SJCRH30 (cell line): Measurements from ENCODE around the gene HYPK. TPM values are rescaled to one million over a fixed set of nuclear protein-coding genes. Genes with fewer than 3 reads are reported as not detected.
A peak's percentile ranks its signal among the peaks of the same experiment; 100 is the strongest.
"Not testable (repeated sequence)": the region's sequence is repeated elsewhere in the genome, so short reads cannot be mapped to it uniquely, and the experiment has no call there.

Experiments used
- DNase-seq, 2 experiments: peaks; one replicate each; pipeline ENCODE4 v3.0.0-alpha.2; 2015 to 2020
- H3K27ac ChIP-seq: fragments of 250-450 bp; sonication (Bioruptor Pico); 2 replicates; pipeline ENCODE4 v1.5.1; 2020; ENCODE audit warnings: mild to moderate bottlenecking, moderate library complexity
- H3K27me3 ChIP-seq: fragments of 250-450 bp; sonication (Bioruptor Pico); 2 replicates; pipeline ENCODE4 v1.5.1; 2020; ENCODE audit warnings: mild to moderate bottlenecking, moderate library complexity
- H3K36me3 ChIP-seq: fragments of 250-450 bp; sonication (Bioruptor Pico); 2 replicates; pipeline ENCODE4 v1.5.1; 2020; ENCODE audit warnings: mild to moderate bottlenecking, moderate library complexity
- H3K4me1 ChIP-seq: fragments of 250-450 bp; sonication (Bioruptor Pico); 2 replicates; pipeline ENCODE4 v1.5.1; 2020; ENCODE audit warnings: mild to moderate bottlenecking, moderate library complexity
- H3K4me3 ChIP-seq: fragments of 250-450 bp; sonication (Bioruptor Pico); 2 replicates; pipeline ENCODE4 v1.5.1; 2020; ENCODE audit warnings: mild to moderate bottlenecking, moderate library complexity
- H3K9me3 ChIP-seq: fragments of 250-450 bp; sonication (Bioruptor Pico); replicated peaks from 2 replicates; pipeline ENCODE4 v1.5.1; 2020; ENCODE audit warnings: mild to moderate bottlenecking, moderate library complexity
- total RNA-seq: library from RNA; depleted of rRNA; stranded (reverse); fragments of >200 nt; shearing (Covaris generic); gene quantifications from 2 replicates; pipeline ENCODE4 v1.2.3, GENCODE V29; 2014

Gene HYPK
- total RNA-seq, 1 experiment from 2014 or later, result 10.5 TPM

- no peaks in the 10 kb centered on the region for H3K9me3 ChIP-seq
- no peaks in the 10 kb centered on the region for H3K27me3 ChIP-seq
- peaks cover 32% of the 10 kb centered on the region for H3K36me3 ChIP-seq
- peaks cover 8% of the 10 kb centered on the region; the same call in 1 of the 2 replicates for H3K4me1 ChIP-seq
- DNase-seq, result peak; percentile 99 to 100
- H3K27ac ChIP-seq, result peak within 1 kb of the TSS; percentile 80
- H3K4me3 ChIP-seq, result peak within 1 kb of the TSS; percentile 90
These were observed 8.2 kb upstream of the HYPK start, which contains the start of gene SERF2 for GRCh38 chr15:43791993-43792760. Gene SERF2, plus strand, starts transcription at chr15:43792320. Its CDS starts 57 bp downstream, at chr15:43792377.

GRCh38 chr15:43792761-43793476, 7.5 kb upstream of the HYPK start:
- Histone ChIP-seq H3K36me3 (peaks cover 32% of the 10 kb centered on the region), H3K4me1 (peaks cover 8% of the 10 kb centered on the region; the same call in 1 of the 2 replicates), H3K9me3 (no peaks in the 10 kb centered on the region), H3K27ac (peak overlapping the region; percentile 73), H3K27me3 (no peaks in the 10 kb centered on the region), H3K4me3 (peak overlapping the region; percentile 90)
- no peak for DNase-seq

- no peak for DNase-seq
- peaks cover 8% of the 10 kb centered on the region; the same call in 1 of the 2 replicates for H3K4me1 ChIP-seq
- H3K27me3 ChIP-seq, result no peaks in the 10 kb centered on the region
- H3K36me3 ChIP-seq, result peaks cover 32% of the 10 kb centered on the region
- no peaks in the 10 kb centered on the region for H3K9me3 ChIP-seq
- no peak overlapping the region for H3K27ac ChIP-seq
- H3K4me3 ChIP-seq, result no peak overlapping the region; the same call in 1 of the 2 replicates
These were observed 6.8 kb upstream of the HYPK start for GRCh38 chr15:43793647-43794046.

- Histone ChIP-seq H3K9me3 (no peaks in the 10 kb centered on the region), H3K36me3 (peaks cover 32% of the 10 kb centered on the region), H3K27me3 (no peaks in the 10 kb centered on the region), H3K4me1 (peaks cover 8% of the 10 kb centered on the region; the same call in 1 of the 2 replicates), H3K4me3 (no peak overlapping the region), H3K27ac (0 out of 2 replicates have a peak overlapping the region, but pooled peaks have one; percentile 6)
- no peak for DNase-seq
These were observed 5.9 kb upstream of the HYPK start for GRCh38 chr15:43794269-43795037.

- H3K9me3 ChIP-seq, result no peaks in the 10 kb centered on the region
- H3K36me3 ChIP-seq, result peaks cover 32% of the 10 kb centered on the region
- H3K4me3 ChIP-seq, result no peak overlapping the region
- DNase-seq, result no peak
- no peaks in the 10 kb centered on the region for H3K27me3 ChIP-seq
- peaks cover 12% of the 10 kb centered on the region; the same call in 1 of the 2 replicates for H3K4me1 ChIP-seq
- no peak overlapping the region for H3K27ac ChIP-seq
These were observed 5.2 kb upstream of the HYPK start for GRCh38 chr15:43795197-43795596.

- Histone ChIP-seq H3K36me3 (peaks cover 32% of the 10 kb centered on the region), H3K4me3 (no peak overlapping the region), H3K9me3 (no peaks in the 10 kb centered on the region), H3K27ac (no peak overlapping the region), H3K27me3 (no peaks in the 10 kb centered on the region), H3K4me1 (peaks cover 12% of the 10 kb centered on the region; the same call in 1 of the 2 replicates)
- DNase-seq, result no peak
These were observed 4.4 kb upstream of the HYPK start for GRCh38 chr15:43795997-43796396.

GRCh38 chr15:43796566-43796965, 3.8 kb upstream of the HYPK start:
- H3K36me3 ChIP-seq, result peaks cover 34% of the 10 kb centered on the region
- peaks cover 15% of the 10 kb centered on the region; the same call in 1 of the 2 replicates for H3K4me1 ChIP-seq
- no peak overlapping the region for H3K4me3 ChIP-seq
- H3K9me3 ChIP-seq, result no peaks in the 10 kb centered on the region
- H3K27me3 ChIP-seq, result no peaks in the 10 kb centered on the region
- DNase-seq, result no peak
- H3K27ac ChIP-seq, result no peak overlapping the region

GRCh38 chr15:43799209-43799944, 1.0 kb upstream of the HYPK start:
- H3K27ac ChIP-seq, result no peak overlapping the region
- peaks cover 13% of the 10 kb centered on the region; the same call in 1 of the 2 replicates for H3K4me1 ChIP-seq
- DNase-seq, result no peak
- peaks cover 43% of the 10 kb centered on the region for H3K36me3 ChIP-seq
- H3K9me3 ChIP-seq, result no peaks in the 10 kb centered on the region
- H3K4me3 ChIP-seq, result no peak overlapping the region
- no peaks in the 10 kb centered on the region for H3K27me3 ChIP-seq

- peaks cover 9% of the 10 kb centered on the region; the same call in 1 of the 2 replicates for H3K4me1 ChIP-seq
- no peak for DNase-seq
- peaks cover 43% of the 10 kb centered on the region for H3K36me3 ChIP-seq
- H3K4me3 ChIP-seq, result peak within 1 kb of the TSS; percentile 73
- H3K27me3 ChIP-seq, result no peaks in the 10 kb centered on the region
- H3K9me3 ChIP-seq, result no peaks in the 10 kb centered on the region
- H3K27ac ChIP-seq, result peak within 1 kb of the TSS; percentile 14
These were observed 484 bp upstream of the HYPK start, which contains the start of gene SERINC4 for GRCh38 chr15:43799945-43800285. Gene SERINC4, minus strand, starts transcription at chr15:43800220. Its CDS starts 234 bp downstream, at chr15:43799986.

GRCh38 chr15:43802676-43803075, 2.3 kb downstream of the HYPK start:
- H3K36me3 ChIP-seq, result peaks cover 52% of the 10 kb centered on the region
- H3K27ac ChIP-seq, H3K4me3 ChIP-seq, H3K9me3 ChIP-seq, DNase-seq, H3K4me1 ChIP-seq, H3K27me3 ChIP-seq: not testable (repeated sequence)

GRCh38 chr15:43808435-43808950, 8.1 kb downstream of the HYPK start:
- H3K4me1 ChIP-seq, result no peaks in the 10 kb centered on the region
- DNase-seq, result no peak
- no peak overlapping the region for H3K27ac ChIP-seq
- no peak overlapping the region for H3K4me3 ChIP-seq
- peaks cover 86% of the 10 kb centered on the region for H3K36me3 ChIP-seq
- H3K27me3 ChIP-seq, result no peaks in the 10 kb centered on the region
- H3K9me3 ChIP-seq, result no peaks in the 10 kb centered on the region

- no peaks in the 10 kb centered on the region for H3K4me1 ChIP-seq
- no peak overlapping the region for H3K27ac ChIP-seq
- H3K27me3 ChIP-seq, result no peaks in the 10 kb centered on the region
- no peak for DNase-seq
- H3K4me3 ChIP-seq, result no peak overlapping the region
- peaks cover 89% of the 10 kb centered on the region for H3K36me3 ChIP-seq
- H3K9me3 ChIP-seq, result no peaks in the 10 kb centered on the region
These were observed 8.7 kb downstream of the HYPK start for GRCh38 chr15:43808960-43809678.

- not testable (repeated sequence) for H3K27ac ChIP-seq, DNase-seq, H3K4me3 ChIP-seq, H3K27me3 ChIP-seq, H3K4me1 ChIP-seq, H3K9me3 ChIP-seq
- H3K36me3 ChIP-seq, result peaks cover 68% of the 10 kb centered on the region
These were observed 14.7 kb downstream of the HYPK start for GRCh38 chr15:43815064-43815463.
